K562 (cell line): ENCODE data around the gene PLG. TPM values are rescaled to one million over a fixed set of nuclear protein-coding genes. Genes with fewer than 3 reads are reported as not detected.

Experiments used
- ATAC-seq: fragments of 200-7000 bp; cut with Tn5 transposase; 3 replicates; pipeline ENCODE4 v1.9.1; 2020; ENCODE audit warnings: moderate library complexity
- BruUV-seq: library from RNA; stranded (reverse); fragments of 400-500 nt; replicated peaks from 2 replicates; lab custom pipeline; 2021; lab: Mats Ljungman, UMichigan
- CTCF ChIA-PET: fragments of 300-600 bp; formaldehyde crosslinking; extraction: SDS; loops from one replicate; lab custom pipeline; 2021; ENCODE audit warnings: low intra/inter-chr PET ratio; lab: Yijun Ruan, JAX
- POLR2A ChIA-PET: fragments of 300-600, 350-650 bp; sonication (Branson Sonifier 250); formaldehyde crosslinking; extraction: SDS; loops from one replicate; lab custom pipeline; 2021; ENCODE audit warnings: antibody characterized with exemption, inconsistent platforms; lab: Yijun Ruan, JAX
- DNase-seq, 4 experiments: peaks; one replicate each; pipeline versions ENCODE4 v3.0.0 to v3.0.0-alpha.2; 2011 to 2018; ENCODE audit warnings: low spot score in 3 of 4, mixed read lengths in 3 of 4; ENCODE audit errors: extremely low read depth in 1 of 4
- FAIRE-seq: peaks from 2 replicates; lab custom pipeline; 2011; peaks lifted over from hg19 to GRCh38; lab: Jason Lieb, UNC
- H2AFZ ChIP-seq: 2 replicates; pipeline ENCODE4 v1.6.0; 2011; ENCODE audit warnings: low read depth, low read length, control low read depth, inconsistent platforms
- H3K27ac ChIP-seq: fragments of 200-600 bp; 3 replicates; pipeline ENCODE4 v1.8.0; 2011; ENCODE audit warnings: low read depth, mild to moderate bottlenecking, control low read depth, inconsistent platforms, low read length, moderate library complexity, mixed read lengths; ENCODE audit errors: extremely low read depth
- H3K27me3 ChIP-seq, 2 experiments: fragments of 300-600 bp in 1 of 2; 2 replicates in 1 of 2; 3 replicates in 1 of 2; pipeline versions ENCODE4 v1.6.0 to v1.8.0; 2011; ENCODE audit warnings: inconsistent platforms in 2 of 2, low read length in 2 of 2, mild to moderate bottlenecking in 1 of 2, mixed read lengths in 1 of 2, moderate library complexity in 1 of 2; ENCODE audit not compliant: control insufficient read depth in 2 of 2, insufficient read depth in 2 of 2
- H3K36me3 ChIP-seq: fragments of 300-600 bp; 3 replicates; pipeline ENCODE4 v1.8.0; 2011; ENCODE audit warnings: mild to moderate bottlenecking, low read length, inconsistent platforms; ENCODE audit not compliant: control insufficient read depth, insufficient read depth
- H3K4me1 ChIP-seq, 2 experiments: fragments of 200-600 bp in 1 of 2; replicated peaks in 1 of 2; 2 replicates in 1 of 2; 3 replicates in 1 of 2; pipeline versions ENCODE4 v1.5.1 to v1.8.0; 2011; ENCODE audit warnings: inconsistent platforms in 2 of 2, low read length in 2 of 2, mild to moderate bottlenecking in 1 of 2, mixed read lengths in 1 of 2, moderate library complexity in 1 of 2; ENCODE audit not compliant: control insufficient read depth in 2 of 2, insufficient read depth in 2 of 2
- H3K4me2 ChIP-seq: 2 replicates; pipeline ENCODE4 v1.6.1; 2011; ENCODE audit warnings: low read length, control low read depth, inconsistent platforms, mixed read lengths; ENCODE audit not compliant: insufficient read depth
- H3K4me3 ChIP-seq: fragments of 200-600 bp; sonication (generic), shearing (Covaris generic); 2 replicates; pipeline ENCODE4 v1.5.1; 2016; ENCODE audit warnings: control low read depth, inconsistent platforms
- H3K79me2 ChIP-seq: fragments of 200-600 bp; 3 replicates; pipeline ENCODE4 v1.8.0; 2011; ENCODE audit warnings: low read length, inconsistent platforms; ENCODE audit not compliant: control insufficient read depth, insufficient read depth
- H3K9ac ChIP-seq, 2 experiments: 2 replicates each; pipeline versions ENCODE4 v1.6.0 to v1.6.1; 2011; ENCODE audit warnings: low read depth in 2 of 2, low read length in 2 of 2, control low read depth in 1 of 2, inconsistent platforms in 1 of 2, mild to moderate bottlenecking in 1 of 2, mixed read lengths in 1 of 2; ENCODE audit not compliant: insufficient read depth in 1 of 2
- H3K9me1 ChIP-seq: one replicate; pipeline ENCODE4 v1.6.0; 2011; ENCODE audit warnings: inconsistent platforms, mild to moderate bottlenecking, low read length, moderate library complexity; ENCODE audit not compliant: control insufficient read depth, insufficient read depth
- H3K9me3 ChIP-seq: replicated peaks from 2 replicates; pipeline ENCODE4 v1.5.1; 2011; ENCODE audit warnings: low read depth, low read length, inconsistent platforms; ENCODE audit not compliant: control insufficient read depth, insufficient read depth
- H4K20me1 ChIP-seq: replicated peaks from 2 replicates; pipeline ENCODE4 v1.6.1; 2011; ENCODE audit warnings: low read length, inconsistent platforms, mixed read lengths; ENCODE audit not compliant: control insufficient read depth, insufficient read depth
- DMBX1 ChIP-seq: fragments of 250-450 bp; sonication (Bioruptor Pico); IDR thresholded peaks from 2 replicates; pipeline ENCODE4 v1.8.0; 2022; ENCODE audit warnings: inconsistent platforms, mild to moderate bottlenecking, moderate library complexity, borderline replicate concordance
- FOXJ2 ChIP-seq: fragments of 200-800 bp; sonication (Bioruptor generic); IDR thresholded peaks from 2 replicates; pipeline ENCODE4 v1.6.1; 2016; ENCODE audit warnings: missing genetic modification characterization, missing compliant biosample characterization
- GTF2A2 ChIP-seq: IDR thresholded peaks from 2 replicates; pipeline ENCODE4 v1.6.1; 2016; ENCODE audit warnings: mild to moderate bottlenecking, missing genetic modification characterization, missing compliant biosample characterization
- PHF8 ChIP-seq: fragments of 200-600 bp; sonication (generic); IDR thresholded peaks from 2 replicates; pipeline ENCODE4 v1.6.1; 2012; ENCODE audit warnings: mixed run types, mild to moderate bottlenecking, inconsistent platforms, low read length, moderate library complexity, borderline replicate concordance
- RFX1 ChIP-seq: fragments of 450-650 bp; IDR thresholded peaks from 2 replicates; pipeline ENCODE4 v1.6.1; 2016; ENCODE audit warnings: mild to moderate bottlenecking, moderate library complexity
- SRF ChIP-seq, 2 experiments: fragments of 250-450, 450-650 bp in 1 of 2; sonication (Bioruptor Pico) in 1 of 2; sonication (generic) in 1 of 2; formaldehyde crosslinking; IDR thresholded peaks; 2 replicates each; pipeline versions ENCODE4 v1.5.0 to v1.5.1; 2020 to 2022; ENCODE audit warnings: mild to moderate bottlenecking in 1 of 2, missing genetic modification reagents in 1 of 2
- ZNF717 ChIP-seq: fragments of 250-450 bp; sonication (Bioruptor Pico); IDR thresholded peaks from 2 replicates; pipeline ENCODE4 v1.5.0; 2021
- in situ Hi-C: fragments of 300-500 bp; cut with MboI; formaldehyde crosslinking; loops from 4 replicates; pipeline ENCODE4 v1.15.0; 2018; ENCODE audit warnings: inconsistent platforms, mixed read lengths
- intact Hi-C: fragments of 100-400 bp; cut with micrococcal nuclease; formaldehyde crosslinking; loops from 2 replicates; pipeline ENCODE4 v1.14.2; 2022
- polyA plus RNA-seq, 8 experiments: library from polyadenylated mRNA; depleted of rRNA in 4 of 8; stranded (reverse) in 5 of 8; unstranded in 3 of 8; fragments of >200 nt; fragmentation: Nextera tagmentation in 2 of 8; fragmentation: Illumina TruSeq in 1 of 8; extraction: Ambion mirVana in 2 of 8; extraction: Trizol in 1 of 8; gene quantifications; 2 replicates each; pipeline versions ENCODE4 v1.2.1 to v1.2.3, GENCODE V29; 2011 to 2014; ENCODE audit warnings: inconsistent platforms in 1 of 8, missing spikeins in 1 of 8
- total RNA-seq, 7 experiments: library from RNA; depleted of rRNA in 6 of 7; stranded (reverse); fragments of >200 nt in 6 of 7; fragmentation: Illumina TruSeq in 2 of 7; extraction: Trizol in 2 of 7; gene quantifications; 2 replicates each; pipeline versions ENCODE4 v1.2.1 to v1.2.3, GENCODE V29; 2011 to 2021; ENCODE audit warnings: low replicate concordance in 1 of 7
- TF ChIP-seq, protein P1 (sequence below): fragments of 250-450 bp; sonication (Bioruptor Pico); IDR thresholded peaks from 2 replicates; pipeline ENCODE4 v1.8.0; 2022; ENCODE audit warnings: moderate library complexity, mild to moderate bottlenecking, inconsistent platforms
- TF ChIP-seq, protein P2 (sequence below): fragments of 450-650 bp; IDR thresholded peaks from 2 replicates; pipeline ENCODE4 v1.6.1; 2017; ENCODE audit warnings: antibody characterized with exemption, mild to moderate bottlenecking
- TF ChIP-seq, protein P3 (sequence below): fragments of 450-650 bp; formaldehyde crosslinking; IDR thresholded peaks from 2 replicates; pipeline ENCODE4 v1.4.0; 2020; ENCODE audit warnings: mild to moderate bottlenecking, mixed read lengths
- TF ChIP-seq, protein P4 (sequence below): fragments of 450-650 bp; formaldehyde crosslinking; IDR thresholded peaks from 2 replicates; pipeline ENCODE4 v1.4.0; 2020; ENCODE audit warnings: mild to moderate bottlenecking, moderate library complexity

PLG gene
- total and polyA plus RNA-seq, 9 of the 15 experiments (the other 6 are each of a cell fraction or from before 2014, with no cell fraction given): 0.64 TPM; not detected in 8

DNA sequence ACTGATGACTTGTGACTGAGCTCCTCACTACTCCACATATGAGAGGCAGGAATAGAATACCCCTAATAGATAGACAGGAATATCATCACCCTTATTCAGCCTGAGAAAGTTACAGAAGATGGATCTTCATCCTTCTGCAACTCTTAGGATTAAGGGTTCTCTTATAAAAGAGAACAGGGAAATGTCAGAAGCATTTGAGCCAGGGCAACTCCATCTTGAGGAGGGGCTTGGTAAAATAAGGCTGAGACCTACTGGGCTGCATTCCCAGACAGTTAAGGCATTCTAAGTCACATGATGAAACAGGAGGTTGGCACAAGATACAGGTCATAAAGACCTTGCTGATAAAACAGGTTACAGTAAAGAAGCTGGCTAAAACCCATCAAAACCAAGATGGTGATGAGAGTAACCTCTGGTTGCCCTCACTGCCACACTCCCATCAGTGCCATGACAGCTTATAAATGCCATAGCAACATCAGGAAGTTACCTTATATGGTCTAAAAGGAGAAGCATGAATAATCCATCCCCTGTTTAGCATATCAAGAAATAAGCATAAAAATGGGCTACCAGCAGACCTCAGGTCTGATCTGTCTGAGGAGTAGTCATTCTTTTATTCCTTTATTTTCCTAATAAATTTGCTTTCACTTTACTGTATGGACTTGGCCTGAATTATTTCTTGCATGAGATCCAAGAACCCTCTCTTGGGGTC is 97.9 kb downstream of the PLG start:
- DNase-seq (no peak), ATAC-seq (no peak), FAIRE-seq (no peak)
- ChIA-PET CTCF (no interaction called here), POLR2A (no interaction called here)
- Histone ChIP-seq H2AFZ (no peak overlapping the region), H3K27ac (no peak overlapping the region), H3K9me1 (no peaks in the 10 kb centered on the region), H3K4me1 (peaks cover 0 to 4% of the 10 kb centered on the region in 2 experiments; a peak in 2 of 5 replicates), H3K9ac (no peak overlapping the region), H3K36me3 (no peaks in the 10 kb centered on the region), H3K9me3 (0 out of 2 replicates have a peak, but pooled peaks cover 3% of the 10 kb centered on the region), H4K20me1 (no peaks in the 10 kb centered on the region), H3K27me3 (no peaks in the 10 kb centered on the region), H3K4me2 (no peak overlapping the region), H3K79me2 (no peaks in the 10 kb centered on the region)
- in situ Hi-C loops (no loop called here), intact Hi-C loops (loop anchor here (10.0 kb wide), 1 partner anchor 475 kb away; the partner anchor contains the start of gene AGPAT4)
- no TSS peak for BruUV-seq
- TF ChIP-seq, protein P1, sequence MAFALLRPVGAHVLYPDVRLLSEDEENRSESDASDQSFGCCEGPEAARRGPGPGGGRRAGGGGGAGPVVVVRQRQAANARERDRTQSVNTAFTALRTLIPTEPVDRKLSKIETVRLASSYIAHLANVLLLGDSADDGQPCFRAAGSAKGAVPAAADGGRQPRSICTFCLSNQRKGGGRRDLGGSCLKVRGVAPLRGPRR (CRISPR knock-in tag): peak; percentile 90; the same call in 1 of the 2 replicates
- TF ChIP-seq, protein P2, sequence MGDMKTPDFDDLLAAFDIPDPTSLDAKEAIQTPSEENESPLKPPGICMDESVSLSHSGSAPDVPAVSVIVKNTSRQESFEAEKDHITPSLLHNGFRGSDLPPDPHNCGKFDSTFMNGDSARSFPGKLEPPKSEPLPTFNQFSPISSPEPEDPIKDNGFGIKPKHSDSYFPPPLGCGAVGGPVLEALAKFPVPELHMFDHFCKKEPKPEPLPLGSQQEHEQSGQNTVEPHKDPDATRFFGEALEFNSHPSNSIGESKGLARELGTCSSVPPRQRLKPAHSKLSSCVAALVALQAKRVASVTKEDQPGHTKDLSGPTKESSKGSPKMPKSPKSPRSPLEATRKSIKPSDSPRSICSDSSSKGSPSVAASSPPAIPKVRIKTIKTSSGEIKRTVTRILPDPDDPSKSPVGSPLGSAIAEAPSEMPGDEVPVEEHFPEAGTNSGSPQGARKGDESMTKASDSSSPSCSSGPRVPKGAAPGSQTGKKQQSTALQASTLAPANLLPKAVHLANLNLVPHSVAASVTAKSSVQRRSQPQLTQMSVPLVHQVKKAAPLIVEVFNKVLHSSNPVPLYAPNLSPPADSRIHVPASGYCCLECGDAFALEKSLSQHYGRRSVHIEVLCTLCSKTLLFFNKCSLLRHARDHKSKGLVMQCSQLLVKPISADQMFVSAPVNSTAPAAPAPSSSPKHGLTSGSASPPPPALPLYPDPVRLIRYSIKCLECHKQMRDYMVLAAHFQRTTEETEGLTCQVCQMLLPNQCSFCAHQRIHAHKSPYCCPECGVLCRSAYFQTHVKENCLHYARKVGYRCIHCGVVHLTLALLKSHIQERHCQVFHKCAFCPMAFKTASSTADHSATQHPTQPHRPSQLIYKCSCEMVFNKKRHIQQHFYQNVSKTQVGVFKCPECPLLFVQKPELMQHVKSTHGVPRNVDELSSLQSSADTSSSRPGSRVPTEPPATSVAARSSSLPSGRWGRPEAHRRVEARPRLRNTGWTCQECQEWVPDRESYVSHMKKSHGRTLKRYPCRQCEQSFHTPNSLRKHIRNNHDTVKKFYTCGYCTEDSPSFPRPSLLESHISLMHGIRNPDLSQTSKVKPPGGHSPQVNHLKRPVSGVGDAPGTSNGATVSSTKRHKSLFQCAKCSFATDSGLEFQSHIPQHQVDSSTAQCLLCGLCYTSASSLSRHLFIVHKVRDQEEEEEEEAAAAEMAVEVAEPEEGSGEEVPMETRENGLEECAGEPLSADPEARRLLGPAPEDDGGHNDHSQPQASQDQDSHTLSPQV: peak; percentile 82
- TF ChIP-seq FOXJ2 (tag): 0 out of 2 replicates have a peak, but pooled peaks have one; percentile 36
- peak; percentile 17; the same call in 1 of the 2 replicates for TF ChIP-seq RFX1
- TF ChIP-seq, protein P3, sequence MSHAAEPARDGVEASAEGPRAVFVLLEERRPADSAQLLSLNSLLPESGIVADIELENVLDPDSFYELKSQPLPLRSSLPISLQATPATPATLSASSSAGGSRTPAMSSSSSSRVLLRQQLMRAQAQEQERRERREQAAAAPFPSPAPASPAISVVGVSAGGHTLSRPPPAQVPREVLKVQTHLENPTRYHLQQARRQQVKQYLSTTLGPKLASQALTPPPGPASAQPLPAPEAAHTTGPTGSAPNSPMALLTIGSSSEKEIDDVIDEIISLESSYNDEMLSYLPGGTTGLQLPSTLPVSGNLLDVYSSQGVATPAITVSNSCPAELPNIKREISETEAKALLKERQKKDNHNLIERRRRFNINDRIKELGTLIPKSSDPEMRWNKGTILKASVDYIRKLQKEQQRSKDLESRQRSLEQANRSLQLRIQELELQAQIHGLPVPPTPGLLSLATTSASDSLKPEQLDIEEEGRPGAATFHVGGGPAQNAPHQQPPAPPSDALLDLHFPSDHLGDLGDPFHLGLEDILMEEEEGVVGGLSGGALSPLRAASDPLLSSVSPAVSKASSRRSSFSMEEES (CRISPR knock-in tag): peak; percentile 42; the same call in 1 of the 2 replicates
- peak; percentile 73; the same call in 1 of the 2 replicates for TF ChIP-seq DMBX1
- TF ChIP-seq GTF2A2: 0 out of 2 replicates have a peak, but pooled peaks have one; percentile 30
- no peak for TF ChIP-seq PHF8
- TF ChIP-seq, protein P4, sequence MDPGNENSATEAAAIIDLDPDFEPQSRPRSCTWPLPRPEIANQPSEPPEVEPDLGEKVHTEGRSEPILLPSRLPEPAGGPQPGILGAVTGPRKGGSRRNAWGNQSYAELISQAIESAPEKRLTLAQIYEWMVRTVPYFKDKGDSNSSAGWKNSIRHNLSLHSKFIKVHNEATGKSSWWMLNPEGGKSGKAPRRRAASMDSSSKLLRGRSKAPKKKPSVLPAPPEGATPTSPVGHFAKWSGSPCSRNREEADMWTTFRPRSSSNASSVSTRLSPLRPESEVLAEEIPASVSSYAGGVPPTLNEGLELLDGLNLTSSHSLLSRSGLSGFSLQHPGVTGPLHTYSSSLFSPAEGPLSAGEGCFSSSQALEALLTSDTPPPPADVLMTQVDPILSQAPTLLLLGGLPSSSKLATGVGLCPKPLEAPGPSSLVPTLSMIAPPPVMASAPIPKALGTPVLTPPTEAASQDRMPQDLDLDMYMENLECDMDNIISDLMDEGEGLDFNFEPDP: no peak
- TF ChIP-seq ZNF717: no peak
- TF ChIP-seq SRF (CRISPR knock-in tag; IDR thresholded peaks at IDR 0.05): peak in 1 of 2 experiments; percentile 79; a peak in 2 of 4 replicates
- TF ChIP-seq, all 486 proteins: peak for 8
- no peak overlapping the region for H3K4me3 ChIP-seq
